GM12892 (cell line): ENCODE measurements around the gene ACVR1B.

Experiments
- POLR2A ChIP-seq: IDR thresholded peaks from 2 replicates; pipeline ENCODE4 v1.6.1; 2011; ENCODE audit warnings: low read depth, low read length, control low read depth
- POLR2AphosphoS5 ChIP-seq: IDR thresholded peaks from 2 replicates; pipeline ENCODE4 v1.6.1; 2011; ENCODE audit warnings: low read depth, low read length, control low read depth
- TAF1 ChIP-seq: IDR thresholded peaks from 2 replicates; pipeline ENCODE4 v1.6.1; 2011; ENCODE audit warnings: low read depth, mild to moderate bottlenecking, control low read depth, low read length, borderline replicate concordance

DNA sequence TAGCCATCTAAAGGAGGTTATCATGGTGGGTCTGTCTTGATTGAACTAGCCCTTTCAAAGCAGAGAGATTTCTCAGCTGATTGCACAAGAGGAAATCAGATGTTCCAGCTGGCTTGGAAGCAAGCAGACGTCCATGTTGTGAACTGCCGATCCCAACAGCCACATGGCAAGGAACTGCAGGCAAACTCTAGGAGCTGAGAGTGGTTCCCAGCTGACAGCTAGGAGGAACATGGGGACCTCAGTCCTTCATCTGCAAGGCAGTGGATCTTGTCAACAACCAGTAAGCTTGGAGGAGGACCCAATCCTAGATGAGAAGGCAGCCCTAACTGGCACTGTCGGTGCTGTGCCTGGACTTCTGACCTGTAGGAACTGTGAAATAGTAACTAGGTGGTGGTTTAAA lies 7.7 kb downstream of the ACVR1B start:
- TF ChIP-seq POLR2AphosphoS5 (no peak), POLR2A (no peak), TAF1 (no peak)
